Ectodermal cell (in vitro differentiated cells): Measurements from ENCODE around the gene NOTCH1.
A peak's percentile ranks its signal among the peaks of the same experiment; 100 is the strongest.

Source experiments
- H3K27ac ChIP-seq: 2 replicates; pipeline ENCODE4 v1.7.0; 2013; ENCODE audit warnings: mild to moderate bottlenecking, low read depth, low read length; ENCODE audit not compliant: insufficient read depth, poor library complexity, severe bottlenecking
- H3K27me3 ChIP-seq: 2 replicates; pipeline ENCODE4 v1.7.0; 2013; ENCODE audit warnings: mild to moderate bottlenecking, low read length; ENCODE audit not compliant: insufficient read depth, control insufficient read depth, poor library complexity, severe bottlenecking
- H3K36me3 ChIP-seq: one replicate; pipeline ENCODE4 v1.7.0; 2013; ENCODE audit warnings: low read length; ENCODE audit not compliant: control insufficient read depth, insufficient read depth
- H3K4me1 ChIP-seq: one replicate; pipeline ENCODE4 v1.7.0; 2013; ENCODE audit warnings: low read length; ENCODE audit not compliant: control insufficient read depth, insufficient read depth
- H3K4me3 ChIP-seq: 2 replicates; pipeline ENCODE4 v1.7.0; 2013; ENCODE audit warnings: low read depth, low read length, control low read depth; ENCODE audit not compliant: insufficient read depth
- H3K9me3 ChIP-seq: 2 replicates; pipeline ENCODE4 v1.7.0; 2013; ENCODE audit warnings: mild to moderate bottlenecking, low read length, moderate library complexity; ENCODE audit not compliant: control insufficient read depth
- WGBS, 2 experiments: methylation state at CpG; one replicate each; pipeline ENCODE4 v1.1.7; 2013; ENCODE audit warnings: missing lambda C conversion rate in 2 of 2; 5-methylcytosine and 5-hydroxymethylcytosine counted together

The NOTCH1 gene

GRCh38 chr9:136525841-136526499, 19.9 kb downstream of the NOTCH1 start:
- no peaks in the 10 kb centered on the region for H3K9me3 ChIP-seq
- no peak overlapping the region for H3K4me3 ChIP-seq
- H3K27me3 ChIP-seq: no peaks in the 10 kb centered on the region
- H3K4me1 ChIP-seq: peaks cover 50% of the 10 kb centered on the region
- H3K36me3 ChIP-seq: no peaks in the 10 kb centered on the region
- H3K27ac ChIP-seq: peak overlapping the region; percentile 72
- 52 to 55% methylated on average over 30 of the region's 30 CpGs for WGBS, 2 experiments

- no peak overlapping the region for H3K4me3 ChIP-seq
- no peaks in the 10 kb centered on the region for H3K36me3 ChIP-seq
- no peaks in the 10 kb centered on the region for H3K9me3 ChIP-seq
- H3K27ac ChIP-seq: no peak overlapping the region
- H3K27me3 ChIP-seq: no peaks in the 10 kb centered on the region
- 88 to 90% methylated on average over 21 of the region's 21 CpGs for WGBS, 2 experiments
- peaks cover 45% of the 10 kb centered on the region for H3K4me1 ChIP-seq
These were observed 20.6 kb downstream of the NOTCH1 start for GRCh38 chr9:136525207-136525606.

DNA sequence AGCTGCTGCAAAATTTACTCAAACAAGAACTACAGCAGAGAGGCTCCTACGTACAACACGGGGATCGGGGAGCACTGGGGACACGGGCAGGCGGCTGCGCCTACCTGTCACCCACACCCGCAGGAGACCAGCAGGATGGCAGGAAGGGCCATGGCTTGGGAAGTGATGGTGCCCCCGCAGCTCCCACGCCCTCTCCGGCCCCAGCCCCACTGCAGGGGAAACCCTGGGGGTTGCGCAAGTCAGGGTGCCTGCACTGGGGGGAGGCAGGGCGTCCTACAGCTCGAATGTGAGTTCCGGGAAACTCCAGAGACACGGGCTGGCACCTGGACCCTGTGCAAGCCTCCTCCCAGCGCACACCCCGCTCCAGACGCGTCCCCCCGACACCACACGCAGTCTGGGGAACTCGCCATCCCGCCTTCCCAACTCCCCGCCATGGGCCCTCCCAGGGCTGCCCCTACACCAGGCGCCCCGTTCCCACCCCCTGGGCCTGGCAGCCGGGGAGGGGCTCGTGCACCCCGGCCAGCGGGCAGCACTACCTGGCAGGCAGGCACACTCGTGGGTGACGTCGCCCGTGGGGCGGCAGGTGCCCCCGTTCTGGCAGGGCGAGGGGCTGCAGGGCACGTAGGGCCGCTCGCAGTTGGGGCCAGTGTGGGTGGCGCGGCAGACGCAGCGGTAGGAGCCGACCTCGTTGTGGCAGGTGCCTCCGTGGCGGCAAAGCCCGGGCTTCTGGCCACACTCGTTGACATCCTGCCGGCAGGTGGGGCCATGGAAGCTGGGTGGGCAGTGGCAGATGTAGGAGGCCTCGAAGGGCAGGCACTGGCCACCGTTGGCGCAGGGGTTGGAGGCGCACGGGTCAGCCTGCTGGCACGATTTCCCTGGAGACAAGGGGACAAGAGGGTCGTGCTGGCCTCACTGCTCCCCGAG, 23.3 kb downstream of the NOTCH1 start:
- Histone ChIP-seq H3K4me3 (no peak overlapping the region), H3K27ac (no peak overlapping the region), H3K4me1 (peaks cover 29% of the 10 kb centered on the region), H3K9me3 (no peaks in the 10 kb centered on the region), H3K27me3 (no peaks in the 10 kb centered on the region), H3K36me3 (peaks cover 8% of the 10 kb centered on the region)
- WGBS, 2 experiments: 96% methylated on average over 59 of the region's 59 CpGs

DNA sequence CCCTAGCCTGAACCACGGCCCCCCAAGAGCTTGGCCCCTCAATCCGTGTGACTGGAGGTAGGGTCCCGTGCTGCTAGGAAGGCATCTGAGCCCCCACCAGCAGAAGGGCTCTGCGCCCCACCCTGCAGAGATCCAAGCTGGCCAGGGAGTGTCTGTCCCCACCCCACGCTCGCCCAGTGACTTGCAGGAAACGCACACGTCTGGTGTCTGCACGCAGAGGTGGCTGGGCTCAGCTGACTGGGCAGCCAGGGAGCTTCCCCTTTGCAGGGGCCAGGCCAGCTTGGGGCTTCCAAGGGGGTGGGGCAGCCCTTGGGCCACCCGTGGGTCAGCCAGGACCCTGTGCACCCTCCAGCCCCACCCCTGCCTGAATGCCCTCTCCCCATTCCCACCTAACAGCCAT, 24.3 kb downstream of the NOTCH1 start:
- peaks cover 13% of the 10 kb centered on the region for H3K36me3 ChIP-seq
- H3K27me3 ChIP-seq: no peaks in the 10 kb centered on the region
- no peak overlapping the region for H3K27ac ChIP-seq
- WGBS, 2 experiments: 92 to 95% methylated on average over 10 of the region's 10 CpGs
- no peaks in the 10 kb centered on the region for H3K9me3 ChIP-seq
- peaks cover 19% of the 10 kb centered on the region for H3K4me1 ChIP-seq
- H3K4me3 ChIP-seq: no peak overlapping the region

DNA sequence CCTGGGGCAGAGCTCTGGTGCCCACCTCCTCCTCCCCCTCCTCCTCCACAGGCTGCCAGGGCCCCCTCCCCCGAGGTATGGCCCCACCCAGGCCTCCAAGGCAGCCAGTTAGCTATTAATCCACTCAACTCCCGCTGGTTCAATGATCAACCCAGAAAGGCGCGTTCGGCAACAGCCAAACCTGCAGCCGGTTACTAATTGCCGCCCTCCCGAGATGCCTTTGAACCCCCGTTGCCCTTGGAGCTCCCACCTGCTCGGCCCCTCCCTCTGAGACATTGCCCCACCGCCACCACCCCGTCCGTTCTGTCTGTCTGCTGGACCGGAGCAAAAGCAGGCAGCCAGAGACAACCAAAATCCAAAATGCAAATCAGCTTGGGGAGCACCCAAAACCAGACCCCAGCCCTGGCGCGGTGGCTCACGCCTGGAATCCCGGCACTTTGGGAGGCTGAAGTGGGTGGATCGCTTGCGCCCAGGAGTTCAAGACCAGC, 25.8 kb downstream of the NOTCH1 start:
- Histone ChIP-seq H3K27ac (no peak overlapping the region), H3K36me3 (peaks cover 13% of the 10 kb centered on the region)
- WGBS, 2 experiments: 92 to 93% methylated on average over 20 of the region's 20 CpGs

DNA sequence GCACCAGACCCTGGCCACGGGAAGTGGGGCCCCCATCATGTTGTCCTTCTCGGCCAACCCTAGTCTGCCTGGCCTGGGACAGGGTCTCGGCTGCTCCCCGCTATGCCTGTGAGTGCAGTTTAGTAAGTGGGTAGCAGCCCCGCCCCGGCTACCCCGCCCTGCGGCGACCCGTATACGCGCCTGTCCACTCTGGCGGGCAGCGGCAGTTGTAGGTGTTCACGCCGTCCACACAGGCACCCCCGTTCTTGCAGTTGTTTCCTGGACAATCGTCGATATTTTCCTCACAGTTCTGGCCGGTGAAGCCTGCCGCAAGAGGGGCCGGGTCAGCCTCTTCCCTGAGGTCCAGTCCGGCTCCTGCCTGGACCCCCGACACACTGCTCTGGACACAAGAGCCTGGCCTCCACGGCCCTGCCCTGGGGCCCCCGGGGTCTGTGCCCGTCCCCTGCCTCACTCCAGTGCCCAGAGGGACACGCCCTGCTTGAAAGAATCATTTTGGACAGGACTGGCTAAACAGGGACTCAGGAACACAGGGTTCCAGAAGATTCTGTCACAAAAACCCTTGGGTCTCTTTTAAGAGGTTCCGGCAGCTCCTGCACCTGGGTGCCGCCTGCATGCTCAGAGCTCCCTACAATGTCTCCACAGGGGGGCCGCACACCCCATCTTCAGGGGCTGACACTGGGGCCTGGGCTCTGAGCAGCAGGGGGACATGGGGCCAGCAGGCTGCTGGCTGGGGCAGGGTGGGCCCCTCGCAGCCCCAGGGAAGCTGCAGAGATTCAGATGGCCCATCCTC, 26.4 kb downstream of the NOTCH1 start:
- Histone ChIP-seq H3K9me3 (no peaks in the 10 kb centered on the region), H3K4me3 (no peak overlapping the region), H3K27me3 (no peaks in the 10 kb centered on the region), H3K4me1 (peaks cover 5% of the 10 kb centered on the region), H3K27ac (no peak overlapping the region), H3K36me3 (peaks cover 14% of the 10 kb centered on the region)
- 95 to 96% methylated on average over 32 of the region's 32 CpGs for WGBS, 2 experiments

More for the DNA sequence above, 25.8 kb downstream of the NOTCH1 start:
- Histone ChIP-seq H3K9me3 (no peaks in the 10 kb centered on the region), H3K4me3 (no peak overlapping the region), H3K27me3 (no peaks in the 10 kb centered on the region), H3K4me1 (peaks cover 6% of the 10 kb centered on the region)

DNA sequence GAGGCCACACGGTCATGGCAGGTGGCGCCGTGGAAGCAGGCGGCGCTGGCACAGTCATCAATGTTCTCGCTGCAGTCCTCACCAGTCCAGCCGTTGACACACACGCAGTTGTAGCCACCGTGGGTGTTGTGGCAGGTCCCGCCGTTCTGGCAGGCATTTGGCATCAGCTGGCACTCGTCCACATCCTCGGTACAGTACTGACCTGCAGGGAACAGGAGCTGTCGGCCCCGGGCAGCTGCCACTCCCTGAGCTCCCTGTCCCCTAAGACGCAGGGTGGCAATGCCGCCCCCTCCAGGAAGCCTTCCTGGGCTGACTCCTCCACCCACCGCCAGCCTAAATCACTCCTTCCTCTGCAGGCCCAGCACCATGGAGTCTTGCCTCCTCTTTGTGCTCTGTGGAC, 27.2 kb downstream of the NOTCH1 start:
- peaks cover 5% of the 10 kb centered on the region for H3K4me1 ChIP-seq
- H3K4me3 ChIP-seq: no peak overlapping the region
- H3K9me3 ChIP-seq: no peaks in the 10 kb centered on the region
- peaks cover 22% of the 10 kb centered on the region for H3K36me3 ChIP-seq
- H3K27ac ChIP-seq: no peak overlapping the region
- WGBS, 2 experiments: 95 to 97% methylated on average over 18 of the region's 18 CpGs
- no peaks in the 10 kb centered on the region for H3K27me3 ChIP-seq

- Histone ChIP-seq H3K4me1 (peaks cover 5% of the 10 kb centered on the region), H3K27ac (no peak overlapping the region), H3K9me3 (no peaks in the 10 kb centered on the region), H3K36me3 (peaks cover 29% of the 10 kb centered on the region), H3K27me3 (no peaks in the 10 kb centered on the region), H3K4me3 (no peak overlapping the region)
- 96% methylated on average over 17 of the region's 17 CpGs for WGBS, 2 experiments
These were observed 27.9 kb downstream of the NOTCH1 start for GRCh38 chr9:136517950-136518349.

- no peak overlapping the region for H3K4me3 ChIP-seq
- no peaks in the 10 kb centered on the region for H3K27me3 ChIP-seq
- H3K36me3 ChIP-seq: peaks cover 29% of the 10 kb centered on the region
- peaks cover 5% of the 10 kb centered on the region for H3K4me1 ChIP-seq
- no peaks in the 10 kb centered on the region for H3K9me3 ChIP-seq
- no peak overlapping the region for H3K27ac ChIP-seq
- WGBS, 2 experiments: 94 to 95% methylated on average over 37 of the region's 37 CpGs
These were observed 28.7 kb downstream of the NOTCH1 start for GRCh38 chr9:136517012-136517743.
